ENCODE measurements around the gene ACOXL.

- TF ChIP-seq CHD2 (IDR thresholded peaks at IDR 0.05; ENCODE audit: low read length) (no peak), CTCF (IDR thresholded peaks at IDR 0.05; ENCODE audit: control extremely low read depth in 1 of 3, insufficient read depth in 1 of 3, low read depth in 1 of 3, low read length in 3 of 3) (no peak), TAF1 (IDR thresholded peaks at IDR 0.05; ENCODE audit: low read depth, low read length) (no peak), EZH2 (IDR thresholded peaks at IDR 0.05; ENCODE audit: low read depth, low read length, severe bottlenecking) (no peak), CEBPB (IDR thresholded peaks at IDR 0.05; ENCODE audit: low read depth, low read length) (no peak), RAD21 (IDR thresholded peaks at IDR 0.05 in 1 of 2, conservative IDR thresholded peaks at IDR 0.05 in 1 of 2; ENCODE audit: low read depth in 2 of 2, low read length in 2 of 2) (no peak), JUND (IDR thresholded peaks at IDR 0.05; ENCODE audit: low read length) (no peak), POLR2AphosphoS5 (IDR thresholded peaks at IDR 0.05; ENCODE audit: low read depth, low read length) (no peak), ATF3 (IDR thresholded peaks at IDR 0.05; ENCODE audit: insufficient read depth, low read depth, low read length) (no peak), TEAD4 (IDR thresholded peaks at IDR 0.05; ENCODE audit: low read depth, low read length) (no peak), SIN3A (conservative IDR thresholded peaks at IDR 0.05 in 1 of 2, IDR thresholded peaks at IDR 0.05 in 1 of 2; ENCODE audit: low read depth in 1 of 2, low read length in 2 of 2) (no peak)
Measured at GRCh38 chr2:110791435-110791834, 59.1 kb downstream of the ACOXL start.
